Effector memory CD4-positive, alpha-beta T cell (primary cell): ENCODE measurements around the gene C4orf50.

Experiments used
- DNase-seq, 3 donors: peaks; one replicate each; pipeline ENCODE4 v3.0.0-alpha.2; 2020
- H3K27ac ChIP-seq: 2 replicates; pipeline ENCODE4 v1.7.0; 2013; ENCODE audit warnings: mild to moderate bottlenecking, low read length, moderate library complexity; ENCODE audit not compliant: insufficient read depth, poor library complexity, severe bottlenecking
- H3K27me3 ChIP-seq: replicated peaks from 2 replicates; pipeline ENCODE4 v1.7.0; 2013; ENCODE audit warnings: mild to moderate bottlenecking, low read length; ENCODE audit not compliant: insufficient read depth, control insufficient read depth, poor library complexity, severe bottlenecking
- H3K36me3 ChIP-seq: 2 replicates; pipeline ENCODE4 v1.7.0; 2013; ENCODE audit warnings: mild to moderate bottlenecking, low read length, moderate library complexity; ENCODE audit not compliant: control insufficient read depth, insufficient read depth
- H3K4me1 ChIP-seq: 2 replicates; pipeline ENCODE4 v1.7.0; 2013; ENCODE audit warnings: low read length, mild to moderate bottlenecking; ENCODE audit not compliant: control insufficient read depth, insufficient read depth, poor library complexity, severe bottlenecking
- H3K4me3 ChIP-seq: 2 replicates; pipeline ENCODE4 v1.7.0; 2013; ENCODE audit warnings: low read length, low read depth, mild to moderate bottlenecking; ENCODE audit not compliant: insufficient read depth, poor library complexity, severe bottlenecking
- H3K9me3 ChIP-seq: 2 replicates; pipeline ENCODE4 v1.7.0; 2013; ENCODE audit warnings: mild to moderate bottlenecking, low read length, moderate library complexity; ENCODE audit not compliant: control insufficient read depth

The C4orf50 gene

GRCh38 chr4:6019316-6020263 lies 1.4 kb upstream of the C4orf50 start:
- H3K9me3 ChIP-seq, result no peaks in the 10 kb centered on the region
- no peak overlapping the region for H3K4me3 ChIP-seq
- H3K27me3 ChIP-seq, result peaks cover 3% of the 10 kb centered on the region

DNA sequence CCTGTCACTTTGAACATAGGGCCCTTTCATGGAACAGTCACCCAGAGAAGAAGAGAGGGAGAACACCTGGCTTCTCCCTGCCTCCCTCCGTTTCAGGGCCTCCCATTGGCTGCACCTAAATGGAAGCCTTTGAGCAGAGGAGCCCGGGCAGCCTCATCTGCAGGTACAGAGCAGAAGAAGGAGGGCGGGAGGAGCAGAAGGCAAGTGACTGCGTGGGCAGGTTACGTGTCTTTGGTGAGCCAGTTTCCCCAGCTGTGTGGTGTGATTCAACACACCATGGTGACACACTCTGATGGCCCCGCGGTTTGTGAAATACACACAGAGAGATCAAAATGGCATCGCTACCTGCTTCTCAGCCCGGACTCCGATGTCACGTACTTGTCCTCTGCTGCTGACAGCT lies 431 bp downstream of the C4orf50 start:
- H3K4me1 ChIP-seq, result no peaks in the 10 kb centered on the region

More at GRCh38 chr4:6019316-6020263, 1.4 kb upstream of the C4orf50 start:
- no peak overlapping the region for H3K27ac ChIP-seq
- H3K4me1 ChIP-seq, result no peaks in the 10 kb centered on the region
- no peaks in the 10 kb centered on the region for H3K36me3 ChIP-seq
- peak in 1 of 3 donors; percentile 5 for DNase-seq

DNA sequence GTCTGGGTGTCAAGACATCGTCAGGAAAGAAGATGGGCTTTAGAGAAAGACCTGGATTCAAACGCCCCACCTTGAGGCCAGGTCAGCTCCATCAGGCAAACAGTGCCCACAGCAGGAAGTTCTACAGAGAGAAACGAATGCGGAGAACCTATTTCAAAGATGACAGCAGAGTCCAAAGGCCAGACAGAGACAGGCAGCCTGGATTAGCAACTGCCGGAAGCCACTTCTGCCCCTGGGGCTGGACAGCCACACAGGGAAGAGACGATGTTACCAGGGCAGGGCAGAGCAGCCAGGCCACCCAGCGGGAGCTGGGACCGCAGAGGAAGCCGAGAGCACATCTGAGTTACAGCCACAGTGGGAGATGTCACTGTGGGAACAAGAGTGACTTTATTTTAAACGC lies 1.2 kb downstream of the C4orf50 start:
- no peaks in the 10 kb centered on the region for H3K9me3 ChIP-seq
- peaks cover 3% of the 10 kb centered on the region for H3K27me3 ChIP-seq
- DNase-seq, result no peak
- H3K27ac ChIP-seq, result no peak overlapping the region
- no peaks in the 10 kb centered on the region for H3K36me3 ChIP-seq
- no peak overlapping the region for H3K4me3 ChIP-seq
- no peaks in the 10 kb centered on the region for H3K4me1 ChIP-seq

More for the DNA sequence above, 431 bp downstream of the C4orf50 start:
- peaks cover 3% of the 10 kb centered on the region for H3K27me3 ChIP-seq
- no peak for DNase-seq
- no peak overlapping the region for H3K4me3 ChIP-seq
- H3K27ac ChIP-seq, result no peak overlapping the region
- H3K36me3 ChIP-seq, result no peaks in the 10 kb centered on the region
- H3K9me3 ChIP-seq, result no peaks in the 10 kb centered on the region

DNA sequence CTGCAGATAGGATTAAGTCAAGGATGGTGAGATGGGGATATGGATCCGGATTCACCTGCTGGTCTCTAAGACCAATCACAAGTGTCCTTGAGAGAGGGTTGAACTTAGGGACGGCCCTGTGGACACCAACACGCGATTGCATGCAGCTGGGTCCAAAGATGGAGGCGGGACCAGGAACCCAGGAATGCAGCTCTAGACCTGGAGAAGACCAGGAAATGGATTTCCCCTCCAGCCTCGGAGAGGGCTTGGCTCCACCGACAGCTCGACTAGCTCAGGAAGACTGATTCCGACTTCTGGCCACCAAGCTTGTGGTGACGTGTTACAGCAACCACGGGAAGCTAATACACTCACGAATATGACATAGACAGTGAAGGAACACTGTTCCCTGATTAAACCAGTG lies 4.7 kb downstream of the C4orf50 start:
- no peak overlapping the region for H3K27ac ChIP-seq

DNA sequence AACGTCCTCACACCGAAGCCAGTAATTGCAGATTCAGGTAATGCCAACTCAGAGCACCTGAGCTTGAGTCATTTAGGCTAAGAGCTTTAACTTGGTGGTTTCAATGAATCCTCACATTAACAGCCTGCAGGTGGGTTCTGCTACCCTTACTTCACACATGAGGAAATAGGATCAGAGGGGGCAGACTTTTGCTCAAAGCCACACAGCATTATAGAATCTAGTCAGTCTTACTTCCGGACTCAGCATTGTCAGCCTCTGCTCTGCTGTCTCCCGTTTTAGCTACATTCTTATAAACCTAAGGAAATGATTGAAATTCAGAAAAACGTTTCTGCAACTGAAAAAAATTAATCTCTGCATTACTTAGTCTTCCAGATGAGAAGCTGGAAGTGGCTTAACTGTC lies 6.0 kb downstream of the C4orf50 start:
- H3K36me3 ChIP-seq, result no peaks in the 10 kb centered on the region
- H3K4me1 ChIP-seq, result no peaks in the 10 kb centered on the region
- DNase-seq, result no peak
- no peak overlapping the region for H3K27ac ChIP-seq
- H3K27me3 ChIP-seq, result no peaks in the 10 kb centered on the region
- H3K9me3 ChIP-seq, result no peaks in the 10 kb centered on the region
- no peak overlapping the region for H3K4me3 ChIP-seq

More for the DNA sequence above, 4.7 kb downstream of the C4orf50 start:
- H3K4me1 ChIP-seq, result no peaks in the 10 kb centered on the region
- no peak overlapping the region for H3K4me3 ChIP-seq
- H3K9me3 ChIP-seq, result no peaks in the 10 kb centered on the region
- no peak for DNase-seq
- H3K27me3 ChIP-seq, result peaks cover 3% of the 10 kb centered on the region
- H3K36me3 ChIP-seq, result no peaks in the 10 kb centered on the region

- Histone ChIP-seq H3K9me3 (no peaks in the 10 kb centered on the region), H3K27me3 (no peaks in the 10 kb centered on the region), H3K27ac (no peak overlapping the region), H3K36me3 (no peaks in the 10 kb centered on the region), H3K4me1 (no peaks in the 10 kb centered on the region), H3K4me3 (no peak overlapping the region)
- DNase-seq, result no peak
These were observed 6.5 kb downstream of the C4orf50 start for GRCh38 chr4:6011686-6012085.

DNA sequence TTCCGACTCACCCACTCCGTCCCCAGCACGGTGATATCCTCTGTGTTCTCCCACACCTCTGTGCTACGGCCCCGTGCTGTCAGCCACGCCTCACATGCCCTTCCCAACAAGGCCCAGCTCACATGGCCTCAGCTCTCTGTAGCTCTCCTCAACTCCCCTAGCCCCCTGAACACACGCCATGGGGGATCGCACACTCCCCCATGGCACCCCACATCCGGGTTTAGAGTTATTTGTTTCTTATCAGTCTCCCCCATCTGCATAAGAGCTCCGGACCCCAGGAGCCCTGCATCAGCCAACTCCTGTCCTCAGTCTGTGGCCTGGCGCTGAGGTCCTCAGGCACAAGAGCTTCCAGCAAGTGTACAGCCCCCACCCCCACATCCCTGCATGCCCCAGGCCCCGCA lies 7.0 kb downstream of the C4orf50 start:
- Histone ChIP-seq H3K4me1 (no peaks in the 10 kb centered on the region), H3K36me3 (no peaks in the 10 kb centered on the region), H3K9me3 (no peaks in the 10 kb centered on the region), H3K4me3 (no peak overlapping the region), H3K27ac (no peak overlapping the region), H3K27me3 (no peaks in the 10 kb centered on the region)
- DNase-seq, result no peak

- no peak overlapping the region for H3K27ac ChIP-seq
- no peaks in the 10 kb centered on the region for H3K27me3 ChIP-seq
- H3K9me3 ChIP-seq, result no peaks in the 10 kb centered on the region
- no peaks in the 10 kb centered on the region for H3K4me1 ChIP-seq
- no peaks in the 10 kb centered on the region for H3K36me3 ChIP-seq
- no peak for DNase-seq
- H3K4me3 ChIP-seq, result no peak overlapping the region
These were observed 7.4 kb downstream of the C4orf50 start for GRCh38 chr4:6010789-6011188.

DNA sequence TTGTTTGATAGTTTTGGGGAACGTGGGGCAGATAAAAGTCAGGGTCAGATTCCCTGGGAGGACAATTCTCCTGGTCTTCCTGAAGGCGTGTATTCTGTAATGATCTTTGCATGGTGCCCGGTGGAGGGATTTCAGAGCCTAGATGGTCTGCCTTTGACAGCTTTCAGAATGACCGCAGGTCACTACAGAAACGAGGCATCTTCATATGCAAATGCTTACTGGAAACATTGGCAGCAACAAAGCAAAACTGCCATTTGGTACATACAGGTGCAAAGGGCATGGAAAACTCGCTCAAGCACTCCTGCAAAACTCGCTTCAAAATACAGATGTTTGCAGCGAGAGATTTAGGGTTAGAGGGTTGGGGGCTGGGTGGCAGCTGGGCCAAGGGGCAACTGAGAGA lies 8.8 kb downstream of the C4orf50 start:
- H3K27ac ChIP-seq, result no peak overlapping the region
- no peak for DNase-seq
- H3K36me3 ChIP-seq, result no peaks in the 10 kb centered on the region
- no peak overlapping the region for H3K4me3 ChIP-seq
- no peaks in the 10 kb centered on the region for H3K9me3 ChIP-seq
- no peaks in the 10 kb centered on the region for H3K4me1 ChIP-seq
- H3K27me3 ChIP-seq, result no peaks in the 10 kb centered on the region

DNA sequence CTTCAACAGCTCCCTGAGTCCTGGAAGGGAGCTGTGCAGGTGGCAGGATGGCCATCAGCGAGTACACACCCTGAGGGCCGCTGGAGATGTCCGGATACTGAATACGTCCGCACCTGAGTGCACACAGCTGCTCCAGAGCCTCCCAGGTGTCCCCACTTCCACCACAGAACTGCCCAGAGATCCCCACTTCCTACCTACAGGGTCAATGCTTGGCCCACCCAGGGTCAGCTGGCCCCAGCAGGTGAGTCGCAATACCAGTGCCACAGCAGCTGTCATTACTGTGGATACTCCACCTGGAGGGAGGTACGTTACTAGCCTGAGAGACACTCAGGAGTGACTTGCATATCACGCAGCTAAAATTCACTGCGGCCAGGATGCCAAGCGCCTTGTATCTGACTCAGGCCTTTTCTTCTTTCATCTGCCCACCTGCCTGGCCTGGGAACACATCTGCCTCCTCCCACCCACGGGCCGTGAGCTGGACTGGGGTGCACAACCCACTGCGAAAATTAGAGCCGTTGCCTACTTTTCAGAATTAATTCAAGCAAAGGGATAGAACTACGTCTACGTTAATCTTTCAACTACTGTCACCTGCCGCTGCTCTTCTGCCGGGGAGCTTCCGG lies 9.4 kb downstream of the C4orf50 start:
- no peak for DNase-seq
- H3K36me3 ChIP-seq, result no peaks in the 10 kb centered on the region
- no peaks in the 10 kb centered on the region for H3K27me3 ChIP-seq
- no peaks in the 10 kb centered on the region for H3K4me1 ChIP-seq
- no peak overlapping the region for H3K27ac ChIP-seq
- H3K4me3 ChIP-seq, result no peak overlapping the region
- H3K9me3 ChIP-seq, result no peaks in the 10 kb centered on the region
